NAMALWA (cell line): ENCODE measurements around the gene TMEM239.
"Not testable (repeated sequence)": the region's sequence is repeated elsewhere in the genome, so short reads cannot be mapped to it uniquely, and the experiment has no call there.

Source experiments
- DNase-seq: peaks from one replicate; pipeline ENCODE4 v3.0.0-alpha.2; 2015; ENCODE audit warnings: low spot score

Gene TMEM239

DNA sequence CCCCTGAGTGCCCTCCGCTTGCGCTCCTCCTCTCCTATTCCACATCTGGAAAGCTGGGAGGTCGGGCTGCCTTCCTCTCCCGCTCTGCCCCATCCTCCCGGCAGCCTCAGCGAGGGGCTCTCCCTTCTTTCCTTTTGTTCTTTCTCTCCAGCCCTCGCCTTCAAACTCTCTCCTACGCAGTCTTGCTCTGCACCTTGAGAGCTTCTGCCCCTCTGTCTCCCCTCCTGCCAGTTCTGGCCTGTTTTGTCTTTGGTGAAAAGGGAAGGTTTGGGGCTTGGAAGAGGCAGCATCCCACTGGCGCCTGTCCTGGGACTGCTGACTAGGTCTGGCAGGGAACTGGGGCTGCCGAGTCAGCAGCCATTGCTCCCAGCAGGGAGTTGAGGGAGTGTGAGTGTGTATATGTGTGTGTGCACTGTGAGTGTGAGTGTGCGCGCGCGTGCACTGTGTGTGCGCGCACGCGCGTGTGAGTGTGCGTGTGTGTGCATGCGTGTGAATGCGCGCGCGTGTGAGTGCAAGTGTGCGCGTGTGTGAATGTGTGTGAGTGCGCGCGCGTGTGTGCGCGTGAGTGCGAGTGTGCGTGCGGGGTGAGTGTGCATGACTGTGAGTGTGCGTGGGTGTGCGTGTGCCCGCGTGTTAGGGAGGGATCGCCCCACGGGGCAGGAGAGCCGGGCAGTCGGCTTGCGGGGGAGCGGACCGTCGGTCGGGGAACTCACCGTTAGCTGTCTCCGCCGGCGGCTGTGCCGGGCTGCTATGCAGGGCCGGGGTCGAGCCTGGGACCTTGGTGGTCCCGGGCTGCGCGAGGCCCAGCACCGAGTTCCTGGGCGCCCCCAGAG, 16.3 kb upstream of the TMEM239 start:
- DNase-seq, result peak; percentile 22

DNA sequence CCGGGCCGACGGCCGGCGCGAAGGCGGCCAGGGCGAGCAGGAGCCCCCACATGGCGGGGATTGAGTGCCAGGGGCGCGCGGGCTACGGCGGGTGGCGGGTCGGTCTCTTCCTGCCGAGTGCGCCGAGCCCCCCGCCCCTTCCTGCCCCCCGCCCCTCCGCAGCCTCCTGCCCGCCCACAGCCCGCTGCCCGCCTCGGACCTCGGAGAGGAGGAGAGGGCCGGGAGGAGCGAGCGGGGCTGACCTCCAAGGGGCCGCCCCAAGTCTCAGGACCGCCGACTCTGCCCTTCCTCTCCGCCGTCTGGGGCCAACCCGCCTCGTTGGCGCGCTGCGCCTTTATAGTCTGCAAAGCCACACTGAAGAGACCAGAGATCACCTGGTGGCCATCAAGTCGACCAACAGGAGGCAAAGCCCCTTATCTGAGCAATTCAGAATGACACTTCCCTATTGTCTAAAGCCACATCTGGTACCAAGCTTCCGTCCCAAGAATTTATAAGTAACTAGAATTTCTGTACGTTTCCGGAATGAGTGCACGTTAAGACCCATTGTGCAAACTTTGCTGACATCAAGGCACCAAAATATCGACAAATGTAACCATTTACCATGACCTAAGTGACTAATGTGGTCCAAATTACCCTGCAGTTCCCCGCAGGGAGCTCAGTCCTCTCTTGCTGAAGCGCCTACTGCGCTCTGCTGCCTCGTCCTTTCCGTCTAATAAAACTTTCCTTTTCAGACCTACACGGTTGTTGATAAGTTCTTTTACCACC, 15.5 kb upstream of the TMEM239 start, which contains the start of gene CPXM1:
Gene CPXM1 (minus strand): TSS at position 107 of the 765 bp plus-strand sequence. CDS start 55 bp downstream, at position 52.
- DNase-seq, result peak; percentile 74

DNA sequence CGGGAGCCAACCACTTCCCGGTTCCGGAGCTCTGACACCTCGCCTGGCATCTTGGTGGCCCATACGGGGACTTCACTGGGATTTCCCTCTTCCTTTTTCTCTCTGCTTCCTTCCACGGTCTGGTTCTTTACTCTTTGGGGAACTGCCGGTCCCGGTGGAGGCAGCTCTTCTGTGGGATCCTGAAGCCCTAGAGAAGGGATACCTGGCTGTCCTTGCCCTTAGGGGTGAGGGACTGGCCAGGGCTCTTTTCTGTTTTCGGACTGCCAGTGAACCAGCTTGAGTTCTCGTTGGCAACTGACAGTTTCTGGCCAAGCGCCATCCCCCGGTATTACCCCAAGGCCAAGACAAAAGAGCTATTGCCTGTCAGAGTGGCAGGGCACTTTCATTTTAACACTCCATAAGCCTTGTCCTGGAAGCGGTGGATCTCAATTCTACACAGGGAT, 14.9 kb upstream of the TMEM239 start:
- DNase-seq, result no peak

DNA sequence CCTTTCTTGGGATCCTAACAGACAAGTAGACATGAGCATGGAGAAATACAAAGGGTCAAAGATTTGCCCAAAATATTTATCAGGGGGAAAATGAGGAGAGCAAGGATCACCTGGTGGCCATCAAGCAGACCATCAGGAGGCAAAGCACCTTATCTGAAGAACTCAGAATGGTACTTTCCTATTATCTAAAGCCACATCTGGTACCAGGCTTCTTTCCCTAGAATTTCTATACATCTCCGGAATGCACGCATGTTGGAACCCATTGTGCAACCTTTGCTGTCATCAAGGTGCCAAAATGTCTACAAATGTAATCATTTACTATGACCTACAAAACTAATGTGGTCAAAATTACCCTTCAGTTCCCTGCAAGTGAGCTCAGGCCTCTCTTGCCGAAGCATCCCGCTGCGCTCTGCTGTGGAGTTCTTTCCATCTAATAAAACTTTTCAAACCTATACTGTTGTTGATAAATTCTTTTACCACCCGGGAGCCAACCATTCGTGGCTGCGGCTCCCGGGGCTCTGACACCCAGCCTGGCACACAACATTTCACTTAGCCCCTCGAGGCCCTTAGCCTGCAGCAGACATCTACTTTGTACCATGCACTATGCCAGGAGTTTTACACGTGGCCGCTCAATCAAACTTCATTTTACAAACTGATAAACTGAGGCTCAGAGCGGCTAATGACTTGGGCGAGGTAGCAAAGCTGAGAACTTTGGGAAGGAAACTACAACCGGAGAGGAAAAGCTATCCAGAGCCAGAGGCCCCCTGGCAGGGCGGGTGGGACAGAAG, 11.9 kb upstream of the TMEM239 start:
- DNase-seq, result no peak

DNA sequence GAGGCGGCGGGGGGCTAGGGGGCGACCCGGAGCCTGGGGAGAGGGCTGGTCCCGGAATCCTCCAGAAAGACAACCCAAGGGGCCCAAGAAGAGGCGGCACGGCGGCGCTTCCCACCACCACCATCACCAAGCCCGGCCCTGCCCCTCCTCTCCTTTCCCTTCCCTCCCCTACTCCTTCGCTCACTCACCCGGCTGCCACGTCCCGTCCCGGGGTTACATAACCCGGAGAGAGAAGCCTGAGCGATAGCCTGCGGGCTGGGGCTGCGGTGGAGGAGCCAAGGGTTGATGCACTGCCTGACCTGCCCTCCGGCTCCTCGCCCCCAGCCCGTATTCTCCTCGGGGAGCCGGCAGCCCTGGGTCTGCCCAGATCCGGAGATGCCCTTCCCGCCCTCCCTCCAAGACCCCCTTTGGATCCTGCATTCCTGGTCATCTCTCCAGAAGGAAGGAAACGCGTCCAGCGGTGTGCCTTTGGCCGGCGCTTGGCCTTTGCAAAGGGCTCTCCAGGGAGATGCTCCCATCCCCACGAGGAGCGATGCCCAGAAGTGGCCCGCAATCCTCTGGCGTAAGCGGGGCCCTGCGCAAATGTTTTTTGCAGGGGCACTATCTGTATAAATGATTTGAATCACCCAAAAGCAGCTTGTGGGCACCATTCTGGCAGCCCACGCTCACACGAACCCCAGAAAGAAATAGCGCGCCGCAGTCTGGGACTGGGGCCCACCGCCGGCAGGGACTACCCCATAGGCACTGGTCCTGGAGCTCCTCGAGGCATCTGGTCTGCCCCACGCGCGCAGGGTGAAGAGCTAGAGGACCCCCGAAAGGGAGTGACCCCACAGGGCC, 11.1 kb upstream of the TMEM239 start:
- no peak for DNase-seq

DNA sequence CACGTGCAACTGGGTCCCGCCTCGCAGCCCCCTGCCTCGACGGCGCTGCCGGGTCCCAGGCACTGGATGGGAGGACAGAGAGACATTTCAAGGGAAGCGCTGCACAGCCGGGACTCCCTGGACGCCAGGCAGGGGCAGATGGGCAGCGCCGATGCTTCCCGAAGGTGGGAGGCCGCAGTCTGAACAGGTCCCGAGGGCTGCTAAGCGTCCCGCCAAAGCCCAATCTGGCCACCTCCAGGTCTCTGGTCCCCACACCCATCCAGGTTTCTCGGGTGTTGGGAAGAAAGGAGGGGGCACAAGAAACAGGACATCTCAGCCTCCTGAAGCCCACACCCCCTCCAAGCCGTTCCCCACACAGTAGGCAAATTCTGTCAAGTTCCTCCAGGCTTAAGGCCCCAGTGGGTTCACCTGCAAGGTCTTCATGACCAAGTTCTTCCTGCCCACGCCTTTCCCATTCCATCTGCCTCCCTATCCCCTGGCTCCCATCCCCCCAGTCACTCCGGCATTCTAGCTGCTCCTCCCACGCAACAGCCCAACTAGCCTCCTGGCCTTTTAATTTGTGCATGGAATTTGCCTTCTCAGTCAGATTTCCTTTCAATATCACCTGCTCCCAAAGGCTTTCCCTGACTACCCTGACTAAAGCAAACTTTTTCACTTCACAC, 10.3 kb upstream of the TMEM239 start:
- no peak for DNase-seq

DNA sequence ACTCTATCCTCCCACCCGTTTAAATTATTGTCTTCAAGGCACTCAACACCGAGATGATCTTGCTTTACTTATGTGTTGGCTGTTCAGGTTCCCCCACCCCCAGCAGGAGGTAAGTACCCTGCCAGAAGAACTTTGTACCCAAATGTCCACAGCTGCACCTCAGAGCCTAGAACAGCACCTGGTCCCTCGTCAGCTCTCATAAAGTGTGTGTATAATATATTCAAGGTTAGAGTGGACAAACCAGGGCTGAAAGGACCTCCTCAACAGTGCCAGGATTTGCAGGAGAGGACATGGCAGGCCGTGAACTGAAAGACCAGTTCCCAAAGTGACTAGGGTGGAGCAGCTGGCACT, 9.8 kb upstream of the TMEM239 start:
- DNase-seq, result no peak

DNA sequence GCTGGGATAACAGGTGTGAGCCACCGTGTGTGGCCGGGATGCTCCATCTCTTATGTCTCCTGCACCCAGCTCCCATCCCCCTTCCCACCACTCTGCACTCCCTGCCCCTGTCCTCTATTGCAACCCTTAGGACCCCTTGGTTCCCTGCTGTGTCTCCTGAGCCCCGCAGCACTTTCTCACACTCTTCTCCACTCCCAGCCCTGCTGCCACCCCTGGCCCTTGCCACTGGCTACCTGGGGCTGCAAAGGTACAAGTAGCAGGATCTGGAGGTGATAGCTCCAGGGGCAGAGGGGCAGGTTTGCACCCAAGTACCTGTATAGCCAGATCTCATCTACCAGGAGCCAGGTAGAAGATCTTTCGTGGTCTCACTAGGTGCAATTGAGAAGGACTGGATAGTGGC, 9.1 kb upstream of the TMEM239 start:
- DNase-seq, result no peak

DNA sequence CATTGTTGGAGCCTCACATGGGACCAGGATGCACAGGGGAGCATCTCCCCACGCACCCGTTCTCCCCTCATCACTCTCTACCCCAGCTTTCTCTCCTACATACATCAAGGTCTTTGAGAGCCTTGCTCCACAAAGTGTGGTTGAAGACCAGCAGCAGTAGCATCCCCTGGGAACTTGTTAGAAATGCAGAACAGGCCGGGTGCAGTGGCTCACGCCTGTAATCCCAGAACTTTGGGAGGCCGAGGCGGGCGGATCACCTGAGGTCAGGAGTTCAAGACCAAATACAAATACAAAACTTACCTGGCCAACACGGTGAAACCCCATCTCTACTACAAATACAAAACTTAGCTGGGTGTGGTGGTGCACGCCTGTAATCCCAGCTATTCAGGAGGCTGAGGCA, 8.2 kb upstream of the TMEM239 start:
- DNase-seq, result not testable (repeated sequence)

DNA sequence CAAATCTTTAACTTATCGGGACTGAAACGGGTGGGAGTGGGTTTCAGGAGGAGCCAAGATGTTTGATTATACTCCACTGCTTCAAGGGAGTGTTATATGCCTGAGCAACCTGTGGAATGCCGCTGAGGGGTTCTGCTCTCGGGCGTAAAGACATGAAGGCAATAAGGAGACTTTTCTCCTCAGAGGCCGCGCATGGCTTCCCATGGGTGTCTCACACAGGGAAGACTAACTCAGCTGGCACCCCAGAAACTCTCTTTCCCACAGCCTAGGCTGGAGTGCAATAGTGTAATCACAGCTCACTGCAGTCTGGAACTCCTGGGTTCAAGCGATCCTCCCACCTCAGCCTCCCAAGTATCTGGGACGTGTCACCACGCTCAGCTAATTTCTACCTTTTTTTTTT, 6.5 kb upstream of the TMEM239 start:
- no peak for DNase-seq

DNA sequence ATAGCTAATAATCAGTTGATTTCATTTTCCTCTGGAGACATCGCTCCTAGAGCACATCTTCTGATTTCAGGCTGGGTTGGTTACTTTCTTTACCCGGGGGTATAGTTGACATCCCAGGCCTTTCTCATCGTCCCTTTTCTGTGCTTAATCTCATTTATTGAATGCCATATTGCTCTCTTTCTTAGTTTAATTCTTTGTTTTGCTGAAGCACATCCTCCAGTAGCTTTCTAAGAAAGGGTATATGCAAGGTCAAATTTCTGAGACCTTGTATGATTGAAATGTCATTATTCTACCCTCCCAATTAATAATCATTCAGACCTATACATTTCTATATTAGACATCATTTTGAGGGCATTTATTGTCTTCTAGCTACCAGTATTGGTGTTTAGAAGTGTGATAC, 4.0 kb upstream of the TMEM239 start:
- no peak for DNase-seq

DNA sequence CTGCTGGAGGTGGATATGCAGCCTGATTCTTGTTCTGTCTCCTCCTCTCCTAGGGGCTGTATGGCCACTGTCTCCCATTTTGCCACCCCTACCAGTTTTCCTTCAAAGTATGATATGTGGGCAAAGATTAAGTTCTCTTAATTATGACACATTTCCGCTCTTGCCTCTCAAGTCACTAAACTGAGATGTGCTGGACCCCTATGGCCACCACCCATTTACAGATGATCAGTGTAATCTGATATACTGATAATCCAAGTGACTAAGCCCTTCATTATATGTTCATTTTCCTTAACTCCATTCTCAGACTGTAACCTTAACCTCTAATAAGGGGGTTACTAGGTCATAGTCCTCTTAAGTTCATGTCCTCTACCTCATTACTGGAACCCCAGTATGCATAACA, 2.1 kb upstream of the TMEM239 start:
- no peak for DNase-seq

DNA sequence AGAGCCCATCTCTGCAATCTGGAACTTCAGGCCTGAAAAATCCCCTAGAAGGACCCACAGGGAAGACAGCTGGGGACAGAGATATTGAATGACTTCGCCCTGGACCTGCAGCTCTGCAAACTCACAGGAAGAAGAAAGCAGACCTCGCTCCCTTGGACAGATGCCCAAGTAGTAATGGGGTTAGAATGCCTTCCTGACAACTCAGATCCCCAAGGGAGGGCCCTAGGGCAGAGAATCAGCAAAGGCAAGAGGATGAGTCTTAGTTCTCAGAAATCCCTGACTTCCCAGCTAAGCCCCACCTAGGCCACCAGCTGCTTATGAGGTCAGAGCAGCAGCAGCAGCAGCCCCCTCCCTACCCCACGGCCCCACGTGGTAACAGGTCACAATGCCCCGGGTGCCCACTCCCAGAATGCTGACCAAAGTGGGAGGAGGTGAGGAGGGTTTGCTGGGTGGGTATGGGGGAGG, 1.5 kb upstream of the TMEM239 start, which contains the start of gene C20orf141:
Gene C20orf141 (plus strand): TSS at position 401 of the 465 bp plus-strand sequence. CDS start 198 bp downstream, outside the sequence.
- no peak for DNase-seq

DNA sequence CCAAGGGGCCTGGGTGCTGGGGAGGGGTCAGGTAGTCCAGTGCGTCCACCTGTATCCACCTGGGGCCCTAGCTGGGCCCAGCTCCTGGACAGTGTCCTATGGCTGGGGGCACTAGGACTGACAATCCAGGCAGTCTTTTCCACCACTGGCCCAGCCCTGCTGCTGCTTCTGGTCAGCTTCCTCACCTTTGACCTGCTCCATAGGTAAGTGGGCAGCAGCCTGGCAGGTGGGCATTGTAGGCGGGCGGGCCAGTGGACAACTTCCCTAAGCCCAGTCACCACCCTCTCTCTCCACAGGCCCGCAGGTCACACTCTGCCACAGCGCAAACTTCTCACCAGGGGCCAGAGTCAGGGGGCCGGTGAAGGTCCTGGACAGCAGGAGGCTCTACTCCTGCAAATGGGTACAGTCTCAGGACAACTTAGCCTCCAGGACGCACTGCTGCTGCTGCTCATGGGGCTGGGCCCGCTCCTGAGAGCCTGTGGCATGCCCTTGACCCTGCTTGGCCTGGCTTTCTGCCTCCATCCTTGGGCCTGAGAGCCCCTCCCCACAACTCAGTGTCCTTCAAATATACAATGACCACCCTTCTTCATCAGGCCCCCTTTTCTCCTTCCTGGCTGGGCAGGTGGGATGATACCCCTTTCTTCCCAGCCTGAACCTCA, 793 bp upstream of the TMEM239 start:
- DNase-seq, result no peak

DNA sequence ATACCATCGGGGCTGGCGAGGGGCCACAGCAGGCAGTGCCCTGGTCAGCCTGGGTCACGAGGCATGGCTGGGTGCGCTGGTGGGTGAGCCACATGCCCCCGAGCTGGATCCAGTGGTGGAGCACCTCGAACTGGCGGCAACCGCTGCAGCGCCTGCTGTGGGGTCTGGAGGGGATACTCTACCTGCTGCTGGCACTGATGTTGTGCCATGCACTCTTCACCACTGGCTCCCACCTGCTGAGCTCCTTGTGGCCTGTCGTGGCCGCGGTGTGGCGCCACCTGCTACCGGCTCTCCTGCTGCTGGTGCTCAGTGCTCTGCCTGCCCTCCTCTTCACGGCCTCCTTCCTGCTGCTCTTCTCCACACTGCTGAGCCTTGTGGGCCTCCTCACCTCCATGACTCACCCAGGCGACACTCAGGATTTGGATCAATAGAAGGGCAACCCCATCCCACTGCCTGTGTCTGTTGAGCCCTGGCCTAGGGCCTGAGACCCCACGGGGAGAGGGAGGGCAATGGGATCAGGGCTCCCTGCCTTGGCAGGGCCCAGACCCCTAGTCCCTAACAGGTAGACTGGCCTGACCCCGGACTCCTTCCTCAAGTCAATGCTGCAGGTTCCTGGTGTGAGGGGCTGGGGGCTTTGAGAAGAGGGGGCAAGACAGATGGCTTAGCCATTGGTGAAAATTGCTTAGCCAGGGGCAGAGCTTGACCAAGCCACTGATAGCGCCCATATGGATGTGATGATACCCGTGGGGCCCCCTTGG, 598 bp downstream of the TMEM239 start:
- peak; percentile 16 for DNase-seq

DNA sequence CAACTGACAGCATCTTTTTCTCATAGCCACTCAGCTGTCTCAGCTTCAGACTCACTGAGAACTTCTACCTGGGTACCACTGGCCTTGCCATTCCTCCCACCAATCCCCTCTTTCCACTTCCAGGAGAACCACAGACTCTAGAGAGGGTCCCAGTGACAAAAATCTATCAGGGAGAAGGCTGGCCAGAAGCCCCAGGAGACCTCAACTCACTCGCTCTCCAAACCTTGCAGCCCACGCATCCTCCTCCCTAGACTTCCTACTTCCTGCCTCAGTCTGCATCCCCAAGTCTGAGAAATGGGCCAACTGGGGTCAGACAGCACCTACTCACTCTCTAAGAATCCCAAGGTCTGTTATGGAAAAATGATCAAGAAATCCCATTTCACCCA, 1.2 kb downstream of the TMEM239 start:
- DNase-seq, result no peak

DNA sequence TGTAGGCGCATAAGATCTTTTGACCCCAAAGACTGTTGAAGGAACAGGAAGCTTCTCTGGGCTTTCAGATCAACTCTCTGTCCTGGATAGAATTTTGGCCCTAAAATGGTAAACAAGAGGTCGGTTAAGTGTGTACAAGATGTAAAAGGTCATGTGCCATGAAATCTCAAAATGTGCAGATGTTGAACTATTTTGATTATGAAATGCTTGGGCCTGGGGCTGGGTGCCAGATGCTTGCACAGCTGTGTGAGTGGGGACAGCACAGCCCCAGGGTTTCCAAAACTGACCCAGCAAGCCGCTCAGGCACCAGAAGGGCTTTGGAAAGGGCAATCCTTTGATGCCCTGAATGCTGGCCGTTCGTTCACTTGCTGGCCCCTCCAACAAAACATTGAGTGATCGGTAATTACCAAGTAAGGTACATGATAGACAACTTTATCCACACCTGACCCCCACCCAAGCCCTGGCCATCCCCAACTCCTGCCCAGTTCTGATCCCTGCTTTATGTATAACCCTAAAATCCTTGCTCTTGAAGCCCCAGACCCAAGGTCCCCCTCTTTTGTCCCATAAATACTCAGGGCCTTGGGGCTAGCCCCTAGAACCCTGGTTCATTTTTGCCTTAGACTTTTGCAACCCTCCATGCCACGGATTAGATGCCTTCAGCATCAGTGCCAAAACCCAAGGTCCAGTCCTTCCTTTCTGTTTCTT, 1.9 kb downstream of the TMEM239 start:
- DNase-seq, result peak; percentile 24

DNA sequence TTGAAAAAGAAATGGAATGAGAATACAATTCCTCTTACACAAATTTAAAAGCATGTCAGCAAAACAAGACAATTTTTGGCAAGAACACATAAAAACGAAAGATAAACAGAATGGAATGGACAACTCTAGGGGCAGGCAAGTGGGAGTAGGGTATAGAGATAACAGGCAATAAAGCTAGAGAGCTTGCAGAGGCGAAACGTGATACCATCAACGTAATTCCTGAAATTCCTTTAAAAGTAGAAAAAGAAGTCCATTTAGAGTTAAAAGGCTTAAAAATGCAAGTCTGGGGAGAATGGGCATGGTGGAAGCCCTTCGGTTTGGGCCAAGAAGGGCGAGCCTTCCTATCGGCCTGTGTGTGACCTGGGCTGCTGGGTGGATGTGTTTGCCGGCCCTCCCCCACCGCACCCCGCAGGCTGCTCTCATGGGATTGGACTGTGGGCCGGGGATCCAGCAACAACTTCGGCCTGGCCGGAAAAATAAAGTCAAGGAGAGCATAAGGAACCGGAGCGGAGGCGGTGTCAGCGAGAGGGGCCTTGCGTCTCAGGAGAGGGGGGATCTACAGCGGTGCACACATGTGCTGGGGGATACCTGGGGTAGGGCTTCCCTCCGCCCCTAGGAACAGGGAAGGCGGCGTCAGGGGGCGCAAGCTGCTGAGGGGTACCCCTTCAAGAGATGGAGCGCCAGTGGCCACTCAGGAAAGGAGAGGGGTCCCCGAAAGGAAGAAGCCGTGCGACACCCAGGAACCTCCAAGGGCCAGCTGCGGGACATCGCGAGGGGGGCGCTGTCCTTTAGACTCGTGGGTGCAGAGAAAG, 4.1 kb downstream of the TMEM239 start:
- no peak for DNase-seq
